K562 (cell line): Measurements from ENCODE around the gene DNAJC2. TPM values are rescaled to one million over a fixed set of nuclear protein-coding genes. Genes with fewer than 3 reads are reported as not detected.

Experiments used
- CBX1 ChIP-seq: sonication (generic); IDR thresholded peaks from 2 replicates; pipeline ENCODE4 v1.6.1; 2016; ENCODE audit warnings: antibody characterized with exemption, low read depth, mild to moderate bottlenecking
- DACH1 ChIP-seq: fragments of 450-650 bp; IDR thresholded peaks from 2 replicates; pipeline ENCODE4 v1.6.1; 2018; ENCODE audit not compliant: partially characterized antibody
- EGR1 ChIP-seq: fragments of 450-650 bp; conservative IDR thresholded peaks from 2 replicates; pipeline ENCODE4 v1.6.1; 2017; ENCODE audit warnings: mild to moderate bottlenecking
- GATAD2A ChIP-seq: fragments of 450-650 bp; IDR thresholded peaks from 2 replicates; pipeline ENCODE4 v1.6.1; 2017
- HEY1 ChIP-seq: fragments of 250-450 bp; sonication (Bioruptor Pico); IDR thresholded peaks from 2 replicates; pipeline ENCODE4 v1.5.0; 2020; ENCODE audit warnings: mild to moderate bottlenecking, moderate library complexity, borderline replicate concordance
- ZNF354B ChIP-seq: fragments of 250-450 bp; sonication (Bioruptor Pico); IDR thresholded peaks from 2 replicates; pipeline ENCODE4 v1.4.0; 2020
- ZNF444 ChIP-seq: fragments of 250-450 bp; sonication (Bioruptor Pico); IDR thresholded peaks from 2 replicates; pipeline ENCODE4 v1.4.0; 2020; ENCODE audit warnings: mild to moderate bottlenecking, moderate library complexity
- ZNF76 ChIP-seq: fragments of 250-450 bp; sonication (Bioruptor Pico); IDR thresholded peaks from 2 replicates; pipeline ENCODE4 v1.4.0; 2020; ENCODE audit warnings: mild to moderate bottlenecking, moderate library complexity, borderline replicate concordance
- polyA plus RNA-seq, 8 experiments: library from polyadenylated mRNA; depleted of rRNA in 4 of 8; stranded (reverse) in 5 of 8; unstranded in 3 of 8; fragments of >200 nt; fragmentation: Nextera tagmentation in 2 of 8; fragmentation: Illumina TruSeq in 1 of 8; extraction: Ambion mirVana in 2 of 8; extraction: Trizol in 1 of 8; gene quantifications; 2 replicates each; pipeline versions ENCODE4 v1.2.1 to v1.2.3, GENCODE V29; 2011 to 2014; ENCODE audit warnings: inconsistent platforms in 1 of 8, missing spikeins in 1 of 8
- total RNA-seq, 7 experiments: library from RNA; depleted of rRNA in 6 of 7; stranded (reverse); fragments of >200 nt in 6 of 7; fragmentation: Illumina TruSeq in 2 of 7; extraction: Trizol in 2 of 7; gene quantifications; 2 replicates each; pipeline versions ENCODE4 v1.2.1 to v1.2.3, GENCODE V29; 2011 to 2021; ENCODE audit warnings: low replicate concordance in 1 of 7
- TF ChIP-seq, protein P1 (sequence below): fragments of 450-650 bp; formaldehyde crosslinking; IDR thresholded peaks from 2 replicates; pipeline ENCODE4 v1.4.0; 2022; ENCODE audit warnings: missing genetic modification characterization
- TF ChIP-seq, protein P2 (sequence below), 2 experiments: IDR thresholded peaks; 2 replicates each; pipeline ENCODE4 v1.6.1; 2011; ENCODE audit warnings: borderline replicate concordance in 1 of 2, control low read depth in 1 of 2, low read depth in 1 of 2, low read length in 1 of 2, mild to moderate bottlenecking in 1 of 2, mixed read lengths in 1 of 2, moderate library complexity in 1 of 2; ENCODE audit not compliant: insufficient read depth in 1 of 2, insufficient read length in 1 of 2, poor library complexity in 1 of 2, severe bottlenecking in 1 of 2; ENCODE audit errors: extremely low read depth in 1 of 2
- TF ChIP-seq, protein P3 (sequence below): sonication (generic); formaldehyde crosslinking; IDR thresholded peaks from 2 replicates; pipeline ENCODE4 v1.8.0; 2022; ENCODE audit warnings: missing genetic modification reagents, mild to moderate bottlenecking, borderline replicate concordance
- TF ChIP-seq, protein P4 (sequence below), 2 experiments: fragments of 450-650 bp; IDR thresholded peaks; 2 replicates each; pipeline ENCODE4 v1.6.1; 2016
- TF ChIP-seq, protein P5 (sequence below): sonication (generic); formaldehyde crosslinking; IDR thresholded peaks from 2 replicates; pipeline ENCODE4 v1.8.0; 2022; ENCODE audit warnings: missing genetic modification reagents, mild to moderate bottlenecking, borderline replicate concordance
- TF ChIP-seq, protein P6 (sequence below): sonication (generic); formaldehyde crosslinking; IDR thresholded peaks from 2 replicates; pipeline ENCODE4 v1.8.1; 2023; ENCODE audit warnings: mild to moderate bottlenecking, missing genetic modification reagents

Gene DNAJC2
- total and polyA plus RNA-seq, 9 of the 15 experiments (the other 6 are each of a cell fraction or from before 2014, with no cell fraction given): 40.2 to 157 (median 92.1) TPM

DNA sequence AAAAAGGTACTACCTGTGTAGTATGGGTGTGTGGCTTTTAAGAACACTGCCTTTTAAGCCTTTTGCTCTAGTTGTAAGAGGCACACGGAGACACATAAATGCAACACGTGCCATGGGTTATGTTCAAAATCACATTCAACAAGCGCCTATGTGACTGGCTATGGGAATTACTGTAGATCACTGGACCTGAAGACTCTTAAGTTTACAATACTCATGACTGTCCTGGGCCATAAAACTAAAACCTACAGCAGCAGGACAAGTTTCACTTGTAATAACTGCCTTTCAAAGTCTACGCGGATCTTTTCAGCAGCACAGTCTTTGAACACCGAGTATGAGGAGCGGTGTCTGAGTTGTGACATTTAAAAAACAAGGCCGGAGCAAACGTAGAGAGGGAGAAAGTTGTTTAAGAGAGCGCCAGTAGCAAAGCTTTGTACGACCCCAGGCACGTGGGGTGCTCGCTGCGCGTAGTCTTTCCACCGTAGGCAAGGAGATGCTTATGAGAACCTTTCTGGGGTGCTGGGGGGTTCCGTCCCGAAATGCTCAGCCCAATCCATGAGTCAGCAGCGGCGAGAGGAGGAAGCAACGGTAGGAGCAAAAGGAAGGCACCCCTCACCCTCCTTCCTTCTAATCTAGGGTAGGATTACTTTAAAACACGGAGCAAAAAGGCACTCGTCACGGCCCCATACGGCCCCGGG lies 662 bp downstream of the DNAJC2 start (continued):
- TF ChIP-seq GATAD2A (no peak), DACH1 (no peak), CBX1 (no peak), ZNF444 (CRISPR knock-in tag) (no peak), HEY1 (CRISPR knock-in tag) (0 out of 2 replicates have a peak, but pooled peaks have one; percentile 27), EGR1 (no peak), ZNF354B (CRISPR knock-in tag) (0 out of 2 replicates have a peak, but pooled peaks have one; percentile 50), ZNF76 (CRISPR knock-in tag) (no peak)
- TF ChIP-seq, protein P1, sequence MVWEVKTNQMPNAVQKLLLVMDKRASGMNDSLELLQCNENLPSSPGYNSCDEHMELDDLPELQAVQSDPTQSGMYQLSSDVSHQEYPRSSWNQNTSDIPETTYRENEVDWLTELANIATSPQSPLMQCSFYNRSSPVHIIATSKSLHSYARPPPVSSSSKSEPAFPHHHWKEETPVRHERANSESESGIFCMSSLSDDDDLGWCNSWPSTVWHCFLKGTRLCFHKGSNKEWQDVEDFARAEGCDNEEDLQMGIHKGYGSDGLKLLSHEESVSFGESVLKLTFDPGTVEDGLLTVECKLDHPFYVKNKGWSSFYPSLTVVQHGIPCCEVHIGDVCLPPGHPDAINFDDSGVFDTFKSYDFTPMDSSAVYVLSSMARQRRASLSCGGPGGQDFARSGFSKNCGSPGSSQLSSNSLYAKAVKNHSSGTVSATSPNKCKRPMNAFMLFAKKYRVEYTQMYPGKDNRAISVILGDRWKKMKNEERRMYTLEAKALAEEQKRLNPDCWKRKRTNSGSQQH (CRISPR knock-in tag): no peak
- TF ChIP-seq, protein P2, sequence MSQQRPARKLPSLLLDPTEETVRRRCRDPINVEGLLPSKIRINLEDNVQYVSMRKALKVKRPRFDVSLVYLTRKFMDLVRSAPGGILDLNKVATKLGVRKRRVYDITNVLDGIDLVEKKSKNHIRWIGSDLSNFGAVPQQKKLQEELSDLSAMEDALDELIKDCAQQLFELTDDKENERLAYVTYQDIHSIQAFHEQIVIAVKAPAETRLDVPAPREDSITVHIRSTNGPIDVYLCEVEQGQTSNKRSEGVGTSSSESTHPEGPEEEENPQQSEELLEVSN (IDR thresholded peaks at IDR 0.05; ENCODE audit: borderline replicate concordance in 1 of 2, extremely low read depth in 1 of 2, insufficient read depth in 1 of 2, insufficient read length in 1 of 2, low read depth in 1 of 2, low read length in 1 of 2, poor library complexity in 1 of 2, severe bottlenecking in 1 of 2): peak in 1 of 2 experiments; percentile 25
- TF ChIP-seq, protein P3, sequence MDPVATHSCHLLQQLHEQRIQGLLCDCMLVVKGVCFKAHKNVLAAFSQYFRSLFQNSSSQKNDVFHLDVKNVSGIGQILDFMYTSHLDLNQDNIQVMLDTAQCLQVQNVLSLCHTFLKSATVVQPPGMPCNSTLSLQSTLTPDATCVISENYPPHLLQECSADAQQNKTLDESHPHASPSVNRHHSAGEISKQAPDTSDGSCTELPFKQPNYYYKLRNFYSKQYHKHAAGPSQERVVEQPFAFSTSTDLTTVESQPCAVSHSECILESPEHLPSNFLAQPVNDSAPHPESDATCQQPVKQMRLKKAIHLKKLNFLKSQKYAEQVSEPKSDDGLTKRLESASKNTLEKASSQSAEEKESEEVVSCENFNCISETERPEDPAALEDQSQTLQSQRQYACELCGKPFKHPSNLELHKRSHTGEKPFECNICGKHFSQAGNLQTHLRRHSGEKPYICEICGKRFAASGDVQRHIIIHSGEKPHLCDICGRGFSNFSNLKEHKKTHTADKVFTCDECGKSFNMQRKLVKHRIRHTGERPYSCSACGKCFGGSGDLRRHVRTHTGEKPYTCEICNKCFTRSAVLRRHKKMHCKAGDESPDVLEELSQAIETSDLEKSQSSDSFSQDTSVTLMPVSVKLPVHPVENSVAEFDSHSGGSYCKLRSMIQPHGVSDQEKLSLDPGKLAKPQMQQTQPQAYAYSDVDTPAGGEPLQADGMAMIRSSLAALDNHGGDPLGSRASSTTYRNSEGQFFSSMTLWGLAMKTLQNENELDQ (CRISPR knock-in tag): 0 out of 2 replicates have a peak, but pooled peaks have one; percentile 22
- TF ChIP-seq, protein P4, sequence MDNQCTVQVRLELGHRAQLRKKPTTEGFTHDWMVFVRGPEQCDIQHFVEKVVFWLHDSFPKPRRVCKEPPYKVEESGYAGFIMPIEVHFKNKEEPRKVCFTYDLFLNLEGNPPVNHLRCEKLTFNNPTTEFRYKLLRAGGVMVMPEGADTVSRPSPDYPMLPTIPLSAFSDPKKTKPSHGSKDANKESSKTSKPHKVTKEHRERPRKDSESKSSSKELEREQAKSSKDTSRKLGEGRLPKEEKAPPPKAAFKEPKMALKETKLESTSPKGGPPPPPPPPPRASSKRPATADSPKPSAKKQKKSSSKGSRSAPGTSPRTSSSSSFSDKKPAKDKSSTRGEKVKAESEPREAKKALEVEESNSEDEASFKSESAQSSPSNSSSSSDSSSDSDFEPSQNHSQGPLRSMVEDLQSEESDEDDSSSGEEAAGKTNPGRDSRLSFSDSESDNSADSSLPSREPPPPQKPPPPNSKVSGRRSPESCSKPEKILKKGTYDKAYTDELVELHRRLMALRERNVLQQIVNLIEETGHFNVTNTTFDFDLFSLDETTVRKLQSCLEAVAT (IDR thresholded peaks at IDR 0.05): peak in 1 of 2 experiments; percentile 17; a peak in 1 of 4 replicates
- TF ChIP-seq, protein P5, sequence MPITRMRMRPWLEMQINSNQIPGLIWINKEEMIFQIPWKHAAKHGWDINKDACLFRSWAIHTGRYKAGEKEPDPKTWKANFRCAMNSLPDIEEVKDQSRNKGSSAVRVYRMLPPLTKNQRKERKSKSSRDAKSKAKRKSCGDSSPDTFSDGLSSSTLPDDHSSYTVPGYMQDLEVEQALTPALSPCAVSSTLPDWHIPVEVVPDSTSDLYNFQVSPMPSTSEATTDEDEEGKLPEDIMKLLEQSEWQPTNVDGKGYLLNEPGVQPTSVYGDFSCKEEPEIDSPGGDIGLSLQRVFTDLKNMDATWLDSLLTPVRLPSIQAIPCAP: 0 out of 2 replicates have a peak, but pooled peaks have one; percentile 26
- TF ChIP-seq, protein P6, sequence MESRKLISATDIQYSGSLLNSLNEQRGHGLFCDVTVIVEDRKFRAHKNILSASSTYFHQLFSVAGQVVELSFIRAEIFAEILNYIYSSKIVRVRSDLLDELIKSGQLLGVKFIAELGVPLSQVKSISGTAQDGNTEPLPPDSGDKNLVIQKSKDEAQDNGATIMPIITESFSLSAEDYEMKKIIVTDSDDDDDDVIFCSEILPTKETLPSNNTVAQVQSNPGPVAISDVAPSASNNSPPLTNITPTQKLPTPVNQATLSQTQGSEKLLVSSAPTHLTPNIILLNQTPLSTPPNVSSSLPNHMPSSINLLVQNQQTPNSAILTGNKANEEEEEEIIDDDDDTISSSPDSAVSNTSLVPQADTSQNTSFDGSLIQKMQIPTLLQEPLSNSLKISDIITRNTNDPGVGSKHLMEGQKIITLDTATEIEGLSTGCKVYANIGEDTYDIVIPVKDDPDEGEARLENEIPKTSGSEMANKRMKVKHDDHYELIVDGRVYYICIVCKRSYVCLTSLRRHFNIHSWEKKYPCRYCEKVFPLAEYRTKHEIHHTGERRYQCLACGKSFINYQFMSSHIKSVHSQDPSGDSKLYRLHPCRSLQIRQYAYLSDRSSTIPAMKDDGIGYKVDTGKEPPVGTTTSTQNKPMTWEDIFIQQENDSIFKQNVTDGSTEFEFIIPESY: no peak
